ENCODE data around the gene NAA80.

DNA sequence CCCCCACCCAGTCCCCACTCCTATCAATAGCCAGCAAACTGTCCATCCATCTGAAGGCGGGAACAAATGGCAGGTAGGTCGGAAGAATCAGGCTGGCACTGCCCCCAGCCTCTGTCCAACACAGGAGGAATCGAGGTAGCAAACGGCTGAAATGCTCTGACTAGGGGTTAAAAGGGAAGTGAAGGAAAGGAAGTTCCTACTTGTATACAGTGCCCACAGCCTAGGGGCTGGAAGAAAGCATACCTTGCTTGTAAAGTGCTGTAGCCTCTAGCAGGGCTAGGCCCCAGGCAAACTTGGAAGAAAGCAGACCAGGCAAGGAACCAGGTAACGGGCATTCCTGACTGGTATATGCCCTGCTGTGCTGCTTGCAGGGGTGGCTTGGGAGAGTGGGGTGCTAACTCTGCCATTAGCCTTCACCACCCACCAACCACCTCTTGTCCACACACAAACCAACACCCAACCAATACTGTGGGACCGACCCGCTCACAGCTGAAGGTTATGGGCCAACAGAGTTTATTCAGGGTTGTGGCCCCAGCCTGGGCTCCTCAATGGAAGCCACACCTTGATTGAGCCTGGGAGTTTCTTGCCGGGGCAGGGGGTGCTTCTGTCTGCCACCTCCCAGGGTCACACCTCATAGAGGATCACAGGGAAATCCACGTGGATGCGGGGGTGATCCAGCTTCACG is 26.4 kb upstream of the NAA80 start:
- no peak for TF ChIP-seq POLR2AphosphoS5 (IDR thresholded peaks at IDR 0.05; ENCODE audit: borderline replicate concordance, low read depth, low read length)
- TF ChIP-seq EZH2 (IDR thresholded peaks at IDR 0.05) = no peak
- no peak for TF ChIP-seq FOXP2 (optimal IDR thresholded peaks at IDR 0.05; ENCODE audit: control extremely low read depth, extremely low read length, insufficient read depth)

All from SK-N-MC (cell line).